ENCODE results near the gene NPDC1.
A peak's percentile ranks its signal among the peaks of the same experiment; 100 is the strongest.

Gene NPDC1

DNA sequence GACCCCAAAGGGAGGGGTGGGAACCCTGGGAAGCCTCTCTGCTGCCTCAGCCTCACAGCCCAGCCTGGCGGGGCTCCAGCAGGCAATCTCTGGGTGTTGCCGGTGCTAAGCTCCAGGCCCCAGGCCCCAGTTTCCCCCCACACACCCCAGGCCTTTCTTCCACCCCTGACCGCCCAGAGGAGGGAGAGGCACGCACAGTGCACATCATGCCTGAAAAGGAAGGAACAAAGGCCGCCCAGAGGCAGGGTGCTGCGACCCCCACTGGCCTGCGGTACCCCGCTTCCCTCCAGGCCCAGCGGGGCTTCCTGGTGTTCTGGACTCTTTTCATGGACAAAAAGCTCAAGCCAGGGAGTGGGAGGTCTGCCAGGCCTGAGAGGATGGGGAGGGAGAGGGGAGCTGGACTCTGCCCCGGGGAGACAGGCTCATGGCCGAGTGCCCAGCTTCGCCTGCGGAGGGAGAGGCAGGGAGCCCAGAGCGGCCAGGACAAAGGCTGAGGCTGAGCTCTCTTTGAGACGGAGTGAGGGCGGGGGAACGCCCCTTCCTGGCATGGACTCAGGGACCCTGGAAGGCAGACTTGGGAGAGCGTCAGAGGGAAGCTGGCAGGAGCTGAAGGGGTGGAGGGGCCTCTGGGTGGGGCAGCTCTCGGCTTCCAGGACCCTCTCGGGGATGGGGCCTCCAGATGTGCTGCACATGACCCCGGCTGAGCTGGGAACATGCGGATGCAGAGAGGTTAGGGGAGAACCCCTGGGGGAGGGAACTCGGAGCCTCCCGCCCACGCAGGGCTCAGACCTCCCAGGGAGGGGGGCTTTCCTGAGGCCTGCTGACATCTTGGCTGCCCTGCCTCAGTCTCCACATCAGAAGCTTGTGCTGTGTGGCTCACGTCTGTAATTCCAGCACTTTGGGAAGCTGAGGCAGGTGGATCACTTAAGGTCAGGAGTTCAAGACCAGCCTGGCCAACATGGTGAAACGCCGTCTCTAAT, 9.7 kb upstream of the NPDC1 start:
- no peak for DNase-seq

DNA sequence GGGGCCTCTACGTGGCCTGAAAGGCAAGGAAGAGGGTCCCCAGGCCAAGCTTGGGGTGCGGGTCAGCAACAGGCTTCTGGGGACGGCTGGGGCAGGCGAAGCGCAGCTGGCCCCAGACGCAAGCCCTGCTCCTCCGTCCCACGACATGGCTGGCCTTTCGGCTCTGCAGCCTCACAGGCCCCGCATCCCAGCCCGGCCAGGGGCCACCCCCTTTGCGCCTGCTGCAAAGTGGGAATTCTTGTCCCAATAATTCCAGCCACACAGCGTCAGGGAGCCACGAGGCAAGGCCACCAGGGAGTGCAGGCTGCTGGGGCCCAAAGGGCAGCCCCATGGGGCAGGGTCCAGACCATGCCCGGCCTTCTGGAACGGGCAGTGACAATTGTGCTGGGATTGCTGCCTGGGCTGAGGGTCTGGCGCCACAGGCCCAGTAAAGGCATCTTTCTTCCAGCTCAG, 9.0 kb upstream of the NPDC1 start:
- DNase-seq: no peak

DNA sequence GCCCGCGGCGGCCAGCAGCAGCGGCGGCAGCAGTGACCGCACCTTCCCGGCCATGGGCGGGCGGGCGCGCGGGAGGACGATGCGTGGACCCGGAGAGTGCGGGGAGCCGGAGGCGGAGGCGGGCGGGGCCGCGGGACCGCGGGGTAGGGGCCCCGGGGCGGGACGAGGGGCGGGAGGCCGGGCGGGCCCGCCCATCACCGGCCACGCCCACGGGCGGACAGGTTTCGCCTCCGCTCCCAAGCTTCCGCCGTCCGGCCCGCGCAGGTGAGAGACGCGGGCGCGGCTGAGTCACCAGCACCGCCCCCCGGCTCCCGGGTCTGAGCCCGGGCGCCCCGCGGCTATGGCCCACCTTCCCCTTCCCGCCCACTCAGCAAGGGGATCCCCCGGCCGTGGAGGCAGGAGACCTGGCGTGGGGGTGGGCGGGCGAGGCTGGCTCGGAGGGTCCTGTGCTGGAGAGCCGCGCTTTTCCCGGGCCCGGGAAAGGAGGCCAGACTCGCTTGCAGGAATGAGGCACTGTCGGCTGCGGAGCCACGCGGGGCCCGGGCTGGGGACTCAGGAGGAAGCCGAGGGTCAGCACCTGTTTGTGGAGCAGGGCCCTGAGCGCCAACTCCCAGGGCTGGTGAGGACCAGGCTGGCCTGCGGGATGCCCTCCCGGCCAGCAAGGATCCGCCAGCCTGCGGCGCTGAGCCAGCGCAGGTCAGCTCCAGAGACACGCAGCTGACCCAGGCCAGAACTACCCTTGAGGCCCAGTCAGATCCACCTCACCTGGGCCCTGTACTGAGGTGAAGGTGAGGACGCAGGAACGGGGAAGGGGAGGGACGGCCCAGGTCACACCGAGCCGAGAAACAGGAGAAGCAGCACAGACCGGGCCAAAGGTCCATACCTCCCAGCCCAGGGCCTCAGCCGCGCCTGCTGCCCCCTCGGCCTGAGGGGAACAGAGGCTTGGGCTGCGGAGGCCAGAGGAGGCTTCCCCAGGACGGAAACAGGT, 8.3 kb upstream of the NPDC1 start, which contains the start of gene ENTPD2:
Gene ENTPD2 (minus strand): TSS at position 118 of the 988 bp plus-strand sequence. CDS start 64 bp downstream, at position 54.
- DNase-seq: peak; percentile 50

DNA sequence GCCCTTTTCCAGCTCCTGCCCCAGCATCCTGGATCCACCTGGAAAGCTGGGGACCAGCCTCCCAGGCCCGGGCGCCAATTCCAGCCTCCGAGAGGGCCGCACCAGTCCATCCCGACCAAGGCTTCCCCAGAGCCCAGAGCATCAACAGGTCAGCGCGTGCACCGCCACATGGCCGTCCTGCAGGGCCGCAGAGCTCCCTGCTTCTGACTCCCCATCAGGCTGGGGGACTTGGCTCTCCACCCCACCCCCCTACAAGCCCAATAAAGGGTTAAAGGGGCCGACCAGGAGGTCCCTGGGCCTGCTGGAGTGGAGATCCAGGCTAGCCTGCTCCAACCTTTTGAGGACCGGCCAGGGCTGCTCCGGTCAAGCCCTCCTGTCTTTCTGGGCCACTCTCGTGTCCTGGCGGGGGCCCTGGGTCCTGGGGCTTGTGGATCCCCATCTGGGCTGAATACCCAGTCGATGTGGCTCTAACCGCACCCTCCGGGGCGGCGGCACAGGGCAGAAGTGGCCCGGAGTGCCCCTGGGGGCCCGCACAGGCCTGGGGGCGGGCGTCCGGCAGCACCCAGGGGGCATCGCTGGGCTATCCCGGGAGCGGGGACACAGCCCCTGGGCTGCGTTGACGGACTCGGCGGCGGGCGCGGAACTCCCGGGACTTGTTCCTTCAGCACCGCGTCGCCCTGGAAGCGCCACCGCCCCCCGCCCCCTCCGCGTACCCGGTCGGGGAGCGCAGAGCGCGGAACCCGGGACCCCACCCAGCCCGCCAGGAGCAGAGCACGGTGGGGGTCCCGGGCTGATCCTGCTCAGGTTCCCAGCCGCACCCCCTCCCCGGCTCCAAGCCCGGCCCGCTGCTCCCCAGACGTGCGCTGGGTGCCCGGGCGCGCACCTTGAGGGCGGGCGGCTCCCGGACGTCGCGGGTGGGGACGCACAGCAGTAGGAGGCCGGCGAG, 7.3 kb upstream of the NPDC1 start:
- DNase-seq: no peak

DNA sequence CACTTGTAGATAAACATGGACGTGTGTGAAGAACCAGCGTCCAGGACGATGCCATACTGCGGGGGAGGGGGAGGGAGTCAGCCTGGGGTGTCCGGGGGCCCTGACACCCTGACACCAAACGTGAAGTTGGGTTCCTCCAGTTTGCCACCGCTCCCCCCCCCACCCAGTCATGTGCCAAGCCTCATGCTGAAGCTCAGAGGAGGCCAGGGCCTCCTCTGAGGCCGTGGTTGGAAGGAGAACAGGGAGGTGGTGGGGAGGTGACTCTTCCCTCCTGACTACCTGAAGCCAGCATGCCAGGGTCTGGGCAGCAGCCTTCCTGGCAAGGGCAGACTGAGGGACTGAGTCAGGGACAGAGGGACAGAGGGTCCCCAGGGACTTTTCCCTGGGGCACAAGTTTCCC, 6.3 kb upstream of the NPDC1 start:
- no peak for DNase-seq

DNA sequence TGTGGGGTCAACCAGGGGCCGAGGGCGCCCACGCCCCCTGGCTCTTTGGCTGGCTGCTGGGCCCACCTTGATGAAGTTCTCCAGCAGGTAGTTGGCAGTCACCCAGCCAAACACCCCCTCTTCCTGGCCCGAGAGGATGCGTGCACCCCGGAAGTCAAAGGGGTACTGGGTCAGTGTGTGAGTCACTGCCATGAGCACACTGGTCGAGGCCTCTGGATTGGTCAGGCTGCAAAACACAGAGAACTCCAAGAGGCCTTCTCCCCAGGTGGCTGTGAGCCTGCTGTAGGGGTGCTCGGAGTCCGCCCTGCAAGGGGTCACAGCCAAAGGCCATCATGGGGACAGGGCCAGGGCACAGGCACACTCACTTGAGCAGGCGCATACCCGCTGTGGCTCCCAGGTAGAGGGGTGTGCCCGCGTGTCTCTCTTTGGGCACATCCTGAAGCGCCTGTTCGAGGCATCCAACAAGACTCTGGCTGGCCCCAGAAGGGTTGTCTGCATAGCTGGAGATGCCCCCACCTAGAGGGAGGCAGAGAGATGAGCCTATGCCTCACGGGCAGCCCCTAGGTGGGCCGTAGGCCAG, 5.3 kb upstream of the NPDC1 start:
- no peak for DNase-seq

DNA sequence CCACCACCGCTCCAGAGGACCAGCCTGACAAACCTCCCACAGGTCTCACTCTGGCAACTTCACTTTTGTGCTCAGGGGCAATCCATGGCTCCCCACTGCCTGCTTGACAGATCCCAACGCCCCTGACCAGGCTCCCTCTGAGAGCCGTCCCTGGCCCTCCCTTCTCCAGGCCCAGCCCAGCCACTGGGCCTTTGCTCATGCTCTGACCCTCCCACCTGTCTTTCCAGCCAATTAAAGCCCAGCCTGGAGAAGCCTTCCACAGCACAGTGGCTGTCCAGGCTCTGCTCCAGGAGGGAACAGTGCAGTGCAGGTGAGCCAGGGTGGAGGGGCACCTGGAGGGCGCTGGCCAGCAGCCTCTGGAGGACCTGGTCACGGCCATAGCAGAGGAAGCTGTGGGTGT, 4.6 kb upstream of the NPDC1 start:
- no peak for DNase-seq

DNA sequence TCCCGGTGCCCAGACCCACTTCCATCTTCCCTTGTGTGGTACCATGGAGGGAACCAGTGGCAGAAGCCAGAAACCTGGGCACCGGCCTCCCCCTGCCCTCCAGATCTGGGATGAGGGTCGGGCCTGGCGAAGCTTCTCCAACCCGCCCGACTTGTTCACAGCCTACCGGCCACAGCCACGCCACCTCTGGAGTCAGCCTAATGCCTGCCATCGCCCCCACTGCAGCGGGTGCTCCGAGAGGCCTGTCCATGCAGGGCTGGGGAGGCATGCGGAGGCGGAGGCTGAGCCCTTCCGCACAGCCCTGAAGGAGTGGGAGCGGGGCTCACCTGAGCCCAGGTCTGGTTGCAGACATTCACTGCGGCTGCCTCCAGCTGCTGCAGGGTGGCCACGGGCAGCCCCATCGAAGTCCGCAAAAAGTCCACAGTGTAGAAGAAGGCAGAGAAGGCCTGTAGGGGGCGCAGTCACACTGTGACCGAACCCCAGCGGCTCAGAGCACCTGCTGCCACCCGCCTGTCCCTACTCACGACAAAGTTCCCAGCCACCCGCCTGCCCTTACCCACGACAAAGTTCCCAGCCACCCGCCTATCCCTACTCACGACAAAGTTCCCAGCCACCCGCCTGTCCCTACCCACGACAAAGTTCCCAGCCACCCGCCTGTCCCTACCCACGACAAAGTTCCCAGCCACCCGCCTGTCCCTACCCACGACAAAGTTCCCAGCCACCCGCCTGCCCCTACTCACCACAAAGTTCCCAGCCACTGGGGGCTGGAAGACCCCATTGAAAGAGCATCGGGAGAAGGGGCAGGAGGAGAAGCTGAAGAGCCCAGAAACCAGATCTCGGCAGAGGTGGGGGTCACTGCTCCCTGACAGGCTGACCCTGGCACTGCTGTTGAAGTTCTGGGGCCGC, 3.8 kb upstream of the NPDC1 start:
- peak; percentile 64 for DNase-seq

DNA sequence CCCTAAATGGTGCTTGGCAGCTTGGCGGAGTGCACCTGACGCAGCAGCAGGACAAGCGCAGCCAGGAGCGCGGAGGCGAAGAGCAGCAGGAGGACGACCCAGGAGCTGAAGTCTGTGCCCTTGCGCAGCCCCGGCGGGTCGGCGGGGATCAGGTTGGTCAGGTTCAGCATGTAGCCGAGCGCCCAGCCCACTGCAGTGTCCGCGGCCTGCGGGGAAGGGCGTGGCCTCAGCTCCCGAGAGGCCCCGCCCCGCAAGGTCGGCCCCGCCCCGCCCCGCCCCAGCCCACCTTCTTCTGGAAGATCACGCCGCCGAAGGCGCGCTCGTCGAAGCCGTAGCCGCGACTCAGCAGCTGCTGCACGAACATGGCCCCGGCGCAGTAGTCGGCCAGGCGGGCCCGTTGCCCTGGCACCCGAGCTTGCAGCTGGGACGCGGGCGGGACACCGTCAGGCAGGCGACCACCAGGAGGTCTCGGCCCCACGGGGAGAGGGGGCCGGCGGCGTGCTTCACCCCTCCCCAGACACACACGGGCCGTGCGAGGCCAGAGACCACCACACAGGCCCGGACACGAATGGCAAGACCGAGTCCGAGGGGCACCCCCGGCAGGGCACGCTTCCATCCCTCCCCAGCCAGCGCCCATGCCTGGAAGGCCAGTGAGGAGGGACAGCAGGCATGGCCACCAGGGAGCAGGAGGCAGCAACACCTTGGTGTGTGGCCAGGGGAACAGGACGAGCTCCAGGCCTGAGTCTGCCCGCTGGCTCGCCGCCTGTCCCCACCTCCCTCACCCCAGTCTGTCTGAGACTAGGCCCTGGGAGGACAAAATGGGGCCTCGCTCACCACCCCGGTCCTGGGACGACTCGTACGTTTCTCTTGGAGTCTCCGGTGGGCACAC, 2.9 kb upstream of the NPDC1 start:
- DNase-seq: no peak

DNA sequence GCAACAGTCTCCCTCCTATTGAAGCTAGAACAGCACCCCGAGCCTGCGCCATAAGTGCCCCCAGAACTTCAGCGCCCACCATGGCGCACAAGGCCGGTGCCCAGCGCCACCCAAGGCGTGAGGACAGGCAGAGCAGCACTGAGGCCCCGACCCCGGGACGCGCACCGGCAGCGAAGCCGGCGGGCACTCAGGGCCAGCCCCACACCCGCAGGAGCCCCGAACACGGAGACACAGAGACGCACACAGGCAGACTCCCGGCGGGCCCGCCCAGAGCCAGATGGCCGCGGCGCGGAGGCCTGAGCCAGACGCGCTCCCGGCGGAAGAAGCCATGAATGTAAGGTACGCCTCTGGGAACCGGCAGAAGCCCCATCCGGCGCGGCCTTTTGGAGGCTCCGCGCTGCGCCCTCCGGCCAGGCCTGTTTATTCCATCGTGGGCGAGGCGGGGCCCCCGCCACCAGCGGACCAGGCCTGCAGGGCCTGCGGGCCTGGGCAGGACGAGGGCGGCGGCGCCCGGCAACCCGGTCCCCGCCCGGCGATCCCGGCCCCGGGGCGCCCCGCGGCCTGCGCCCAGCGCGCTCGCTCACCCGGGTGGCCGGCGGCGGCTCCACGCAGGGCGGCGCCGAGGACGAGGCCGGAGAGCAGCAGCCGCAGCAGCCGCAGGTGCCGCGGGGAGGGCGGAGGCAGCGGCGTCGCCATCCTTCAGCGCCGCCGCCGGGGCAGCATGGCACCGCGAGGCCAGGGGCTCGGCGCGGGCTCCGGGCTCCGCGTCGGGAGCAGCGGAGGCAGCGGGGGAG, 486 bp downstream of the NPDC1 start:
- no peak for DNase-seq

DNA sequence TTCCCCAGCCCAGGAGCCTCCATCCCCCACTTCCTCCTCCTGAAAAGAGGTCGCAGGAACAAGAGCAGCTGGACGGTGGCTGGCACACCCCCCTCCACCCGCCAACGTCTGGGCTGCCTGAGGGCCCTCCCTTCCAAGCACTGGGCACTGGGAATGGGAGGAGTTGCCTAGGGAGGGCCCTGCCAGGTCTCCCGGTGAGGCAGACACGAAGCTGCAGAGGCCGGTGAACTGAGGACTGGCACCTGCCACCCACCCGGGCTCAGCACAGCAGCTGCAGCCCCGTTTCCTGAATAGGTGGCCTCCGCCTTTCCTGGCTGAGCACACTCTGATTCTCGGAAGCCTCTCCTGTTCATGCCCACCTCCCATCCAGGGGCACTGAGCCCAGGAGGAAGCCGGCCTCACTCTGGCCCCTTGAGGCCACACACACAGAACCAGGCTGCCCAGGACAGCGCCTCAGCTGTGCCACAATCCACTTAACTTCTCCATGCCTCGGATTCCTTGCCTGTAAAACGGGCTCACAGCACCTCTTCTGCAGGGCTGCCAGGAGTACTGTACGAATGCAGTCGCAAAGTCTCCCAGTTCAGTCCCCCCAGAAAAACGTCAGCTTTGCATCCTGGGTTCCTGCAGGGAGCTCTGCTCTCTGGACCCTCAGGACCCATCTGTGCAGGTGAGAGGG, 1.3 kb downstream of the NPDC1 start:
- DNase-seq: no peak

DNA sequence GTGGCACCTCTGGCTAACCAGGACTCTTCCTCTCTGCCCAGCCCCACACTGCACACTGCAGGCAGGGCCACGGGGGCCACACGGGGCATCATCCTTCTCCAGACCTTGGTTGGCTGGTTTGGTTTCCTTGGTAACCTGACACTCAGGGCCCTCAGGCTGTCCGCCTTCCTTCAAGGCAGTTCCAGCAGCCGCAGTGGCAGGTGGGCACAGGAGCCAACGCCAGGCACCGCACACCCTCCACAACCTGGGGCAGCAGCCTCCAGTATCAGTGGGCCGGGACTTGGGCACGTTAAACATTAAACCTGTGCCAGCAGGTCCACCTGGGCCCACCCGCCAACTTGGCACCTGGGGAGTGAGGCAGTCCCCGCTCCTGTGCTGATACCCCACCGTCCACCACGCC, 1.9 kb downstream of the NPDC1 start:
- DNase-seq: no peak

DNA sequence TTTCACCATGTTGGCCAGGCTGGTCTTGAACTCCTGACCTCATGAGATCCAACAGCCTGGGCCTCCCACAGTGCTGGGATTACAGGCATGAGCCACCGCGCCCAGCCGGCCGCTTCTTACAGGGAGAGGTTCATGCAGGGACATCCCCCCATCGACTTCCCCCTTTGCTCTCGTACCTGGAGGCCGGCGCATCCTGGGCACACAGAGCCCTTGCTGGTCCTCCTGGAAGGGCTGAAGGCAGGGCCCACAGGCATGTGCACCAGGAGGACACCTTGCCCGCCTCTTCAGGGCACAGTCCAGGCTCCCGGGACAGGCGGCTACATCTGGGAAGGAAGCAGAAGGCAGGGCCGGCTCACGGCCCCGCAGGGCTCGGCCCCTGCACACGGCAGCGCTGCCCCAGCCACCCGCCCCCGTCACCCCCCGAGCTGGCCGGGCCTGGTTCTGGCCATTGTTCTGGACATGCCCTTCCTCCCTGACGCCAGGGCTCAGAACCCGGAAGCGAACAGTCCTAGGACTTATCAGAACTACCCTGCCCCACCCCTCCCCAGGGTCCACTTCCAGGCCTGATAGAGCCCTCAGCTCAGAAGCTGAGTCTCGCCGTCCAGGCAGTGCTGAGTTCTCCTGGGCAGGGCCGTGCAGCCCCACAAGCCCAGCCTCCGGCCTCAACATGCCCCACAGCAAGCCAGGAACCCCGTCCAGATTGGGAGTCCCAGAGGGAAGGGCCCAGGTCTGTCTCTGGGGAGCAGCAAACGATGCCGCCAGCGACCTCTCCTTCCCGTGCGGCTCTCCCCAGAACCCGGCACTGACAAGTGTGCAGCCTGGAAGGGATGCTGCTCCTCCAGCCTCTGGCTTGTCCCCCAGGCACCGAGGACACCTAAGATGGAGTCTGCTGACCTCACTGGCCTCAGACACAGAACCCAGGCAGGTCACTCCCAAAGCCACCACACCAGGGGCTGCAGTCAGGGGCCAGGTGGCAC, 2.9 kb downstream of the NPDC1 start:
- DNase-seq: no peak

DNA sequence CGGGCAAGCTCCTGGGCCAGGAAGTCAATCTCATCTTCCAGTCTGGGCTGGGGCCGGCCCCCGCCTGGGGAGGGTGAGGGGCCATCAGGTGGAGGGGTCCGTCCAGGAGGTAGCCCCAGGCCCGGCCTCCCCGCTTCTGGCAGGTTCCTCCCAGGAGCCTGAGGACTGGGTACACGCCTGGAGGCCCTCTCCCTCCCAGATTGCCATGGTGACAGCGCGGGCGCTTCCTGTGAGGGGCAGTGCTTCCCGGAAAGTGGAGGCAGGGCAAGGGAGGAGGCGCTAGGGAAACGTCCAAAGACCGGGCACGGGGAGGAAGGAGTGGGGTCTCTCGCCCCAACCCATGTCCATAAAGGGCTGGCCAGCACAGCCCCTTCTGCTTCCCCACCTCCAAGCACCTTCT, 4.9 kb downstream of the NPDC1 start:
- DNase-seq: no peak

DNA sequence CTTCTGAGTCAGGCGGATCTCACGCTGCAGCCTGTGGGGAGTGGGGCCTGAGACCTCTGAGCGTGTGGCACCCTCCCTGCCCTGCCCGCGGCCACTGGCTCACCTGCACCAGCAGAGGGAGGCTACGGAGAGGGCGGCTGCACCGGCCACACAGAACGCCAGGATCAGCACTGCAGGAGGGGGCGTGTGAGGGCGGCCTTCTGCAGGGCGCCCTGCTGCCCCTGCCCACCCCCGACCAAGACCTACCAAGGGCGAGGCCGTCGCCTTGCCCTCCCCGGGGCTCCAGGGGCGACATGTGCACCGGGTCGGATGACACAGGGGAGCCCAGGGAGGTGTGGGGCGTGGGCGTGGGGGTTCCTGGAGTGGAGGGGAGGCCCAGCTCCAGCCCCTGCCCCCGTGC, 5.4 kb downstream of the NPDC1 start:
- no peak for DNase-seq

DNA sequence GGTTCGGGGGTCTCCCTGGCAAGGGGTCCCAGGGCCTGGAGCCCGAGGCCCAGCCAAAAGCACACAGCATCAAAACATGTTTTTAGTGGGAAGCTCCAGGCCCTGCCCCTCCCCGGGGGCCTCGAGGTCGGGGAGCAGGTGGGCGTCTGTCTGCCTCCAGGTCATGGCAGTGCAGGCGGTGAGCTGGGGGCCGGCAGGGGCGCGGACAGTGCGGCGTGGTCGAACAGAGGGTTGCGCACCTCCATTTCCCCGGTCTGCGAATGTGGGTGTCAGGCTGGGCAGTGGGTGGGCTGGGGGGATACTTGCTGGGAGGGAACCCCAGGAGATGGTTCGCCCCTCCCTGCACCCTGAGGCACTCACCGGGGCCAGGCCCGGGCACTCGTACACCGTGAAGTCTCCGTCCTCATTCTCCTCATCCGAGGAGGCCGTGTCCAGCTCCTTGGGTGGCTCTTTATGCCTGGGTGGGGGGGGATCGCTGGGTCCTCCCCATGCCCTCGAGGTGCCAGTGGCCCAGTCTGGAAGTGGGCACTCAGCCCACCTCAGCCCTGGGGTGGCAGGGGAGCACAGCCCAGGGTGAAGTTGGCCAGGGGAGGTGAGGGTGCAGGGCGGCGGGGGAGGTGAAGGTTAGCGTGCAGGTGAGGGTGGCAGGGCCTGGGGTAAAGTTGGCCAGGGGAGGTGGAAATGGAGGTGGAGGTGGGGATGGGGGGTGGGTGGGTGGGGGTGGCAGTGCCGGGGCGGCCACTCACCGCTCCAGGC, 6.2 kb downstream of the NPDC1 start:
- no peak for DNase-seq
